ENCODE data around the gene PIGK.
"Not testable (repeated sequence)": the region's sequence is repeated elsewhere in the genome, so short reads cannot be mapped to it uniquely, and the experiment has no call there.

PIGK gene
- total RNA-seq, result 26.3 to 37.7 (median 32.6) reads per million in 4 experiments

DNA sequence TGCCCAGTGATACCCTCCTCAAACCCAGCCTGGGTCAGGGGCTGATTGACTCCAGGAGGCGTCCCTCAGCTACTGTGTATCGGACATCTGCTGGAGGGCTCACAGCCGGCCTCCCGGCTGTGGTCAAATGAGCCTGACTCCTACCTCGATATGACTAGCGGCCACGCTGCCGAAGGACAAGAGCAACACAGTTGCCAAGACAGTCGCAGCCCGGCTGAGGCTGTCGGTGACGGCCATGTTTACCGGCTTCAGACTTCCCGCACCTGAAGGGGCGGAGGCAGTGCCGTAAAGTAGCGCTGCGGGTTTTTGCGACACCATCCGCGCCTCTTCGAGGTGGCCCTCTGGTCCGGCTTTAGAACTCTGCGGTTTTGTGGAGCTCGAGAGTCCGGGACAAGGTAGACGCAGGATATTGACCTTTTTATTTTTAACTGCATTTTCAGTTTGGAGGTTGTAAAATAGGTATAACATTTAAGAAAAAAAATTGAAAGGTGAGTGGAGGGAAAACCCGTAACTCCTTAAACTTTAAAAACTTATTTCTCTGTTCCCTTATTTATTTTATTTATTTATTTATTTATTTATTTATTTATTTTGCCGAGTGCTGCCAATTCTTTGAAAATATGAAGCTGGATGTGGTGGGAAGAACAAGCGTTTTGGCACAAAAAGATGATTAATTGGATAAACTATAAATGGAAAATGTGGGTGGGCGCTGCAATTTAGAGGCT is at the start of gene PIGK:
Gene PIGK (minus strand): TSS at position 265 of the 722 bp plus-strand sequence. CDS start 28 bp downstream, at position 237.
- peak; percentile 75 for DNase-seq

DNA sequence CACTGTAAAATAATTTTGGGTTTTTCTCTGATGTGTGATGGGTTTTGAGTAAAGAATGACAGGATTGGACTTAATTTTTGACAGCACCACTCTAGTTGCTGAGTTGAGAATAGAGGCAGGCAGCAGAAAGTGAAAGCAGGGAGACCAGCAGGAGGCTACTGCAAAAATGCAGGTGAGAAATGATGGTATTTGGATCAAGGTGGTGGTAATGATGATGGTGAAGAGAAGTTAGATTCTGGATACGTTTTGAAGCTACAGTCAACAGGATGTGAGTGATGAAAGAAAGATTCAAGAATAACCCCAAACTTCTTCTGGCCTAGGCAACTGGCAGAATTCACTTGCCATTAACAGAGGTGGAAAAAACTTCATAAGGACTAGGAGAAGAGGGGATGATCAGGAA is 47.8 kb upstream of the PIGK start:
- no peak for DNase-seq

DNA sequence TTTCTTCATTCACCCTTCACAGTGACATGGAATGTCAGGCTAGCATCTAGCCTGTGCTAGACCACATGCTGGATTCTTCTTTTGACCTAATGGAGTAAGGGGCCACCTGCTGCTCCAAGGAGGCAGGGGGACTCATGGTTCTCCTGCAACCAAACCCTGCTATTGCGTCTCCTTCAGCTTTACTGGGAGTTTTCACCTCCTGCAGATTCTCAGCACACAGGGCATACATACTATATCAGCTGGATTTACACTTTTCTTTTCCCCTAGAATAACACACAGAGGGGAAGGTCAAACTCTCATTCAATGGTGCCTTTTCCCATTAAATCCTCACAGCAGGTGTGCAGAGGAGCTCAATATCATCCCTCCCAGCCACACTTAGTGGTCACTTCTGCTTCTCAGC is 46.0 kb upstream of the PIGK start:
- no peak for DNase-seq

DNA sequence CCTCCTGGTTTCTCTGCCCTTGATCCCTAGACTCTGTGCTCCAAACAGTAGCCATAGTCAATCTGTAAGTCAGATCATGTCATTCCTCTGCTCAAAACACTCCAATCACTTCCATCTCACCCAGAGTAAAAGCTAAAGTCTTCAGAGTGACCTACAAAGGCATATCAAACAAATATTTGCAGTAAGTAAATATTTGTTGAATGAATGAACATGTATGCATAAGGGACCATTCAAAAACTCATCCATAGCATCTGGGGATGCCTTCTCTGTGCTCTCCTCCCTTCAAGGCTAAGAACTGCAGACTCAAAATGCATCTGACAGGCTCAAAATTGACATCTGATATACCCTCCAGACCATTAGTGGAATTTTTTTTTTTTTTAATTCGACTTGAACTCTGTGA is 44.5 kb upstream of the PIGK start:
- no peak for DNase-seq

DNA sequence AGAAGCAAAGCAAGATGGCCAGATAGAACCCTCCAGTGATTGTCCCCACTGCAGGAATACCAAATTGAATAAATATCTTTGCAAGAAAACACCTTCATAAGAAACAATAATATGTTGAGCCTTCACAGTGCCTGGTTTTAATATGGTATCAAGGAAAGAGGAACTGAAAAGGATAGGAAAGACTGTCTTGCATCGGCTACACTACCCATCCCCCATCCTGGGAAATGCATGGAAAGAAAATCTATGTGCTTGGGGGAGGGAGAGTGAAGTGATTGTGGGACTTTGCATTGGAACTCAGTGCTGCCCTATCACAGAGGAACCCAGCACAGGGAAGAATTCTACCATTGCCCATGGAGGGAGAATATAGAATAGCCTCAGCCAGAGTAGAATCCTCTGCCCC is 34.0 kb upstream of the PIGK start:
- DNase-seq, result no peak

DNA sequence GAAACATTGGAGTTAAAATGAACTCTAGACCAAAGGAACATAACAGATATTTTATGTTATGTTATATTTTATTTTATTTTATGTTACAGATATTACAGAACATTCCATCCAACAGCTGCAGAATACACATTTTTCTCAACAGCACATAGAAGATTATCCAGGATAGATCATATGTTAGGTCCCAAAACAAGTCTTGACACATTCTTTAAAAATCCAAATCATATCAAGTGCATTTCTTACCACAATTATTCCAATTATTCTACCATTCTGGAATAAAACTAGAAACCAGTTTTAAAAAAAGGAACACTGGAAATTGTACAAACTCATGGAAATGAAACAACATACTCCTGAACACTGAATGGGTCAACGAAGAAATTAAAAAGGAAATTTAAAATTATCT is 30.9 kb upstream of the PIGK start:
- DNase-seq, result no peak

DNA sequence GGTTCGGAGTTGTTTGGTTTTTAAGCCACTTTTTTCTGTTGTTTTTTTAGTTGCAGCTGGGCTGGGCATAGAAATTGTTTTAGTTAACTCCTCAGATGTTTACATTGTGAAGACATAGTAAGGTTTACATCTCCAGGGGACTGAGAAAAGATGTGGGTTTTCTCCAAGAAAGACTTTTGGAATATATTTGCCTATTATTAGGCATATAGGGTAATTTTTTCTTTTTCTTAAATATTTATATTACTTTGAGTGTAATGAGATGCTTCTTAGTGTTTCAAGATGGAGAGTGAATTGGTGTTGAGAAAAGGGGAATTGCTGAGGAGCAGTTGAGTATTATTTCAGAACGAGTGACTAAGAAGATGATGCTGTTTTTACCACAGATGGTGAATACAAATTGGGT is 26.6 kb upstream of the PIGK start:
- DNase-seq, result no peak

DNA sequence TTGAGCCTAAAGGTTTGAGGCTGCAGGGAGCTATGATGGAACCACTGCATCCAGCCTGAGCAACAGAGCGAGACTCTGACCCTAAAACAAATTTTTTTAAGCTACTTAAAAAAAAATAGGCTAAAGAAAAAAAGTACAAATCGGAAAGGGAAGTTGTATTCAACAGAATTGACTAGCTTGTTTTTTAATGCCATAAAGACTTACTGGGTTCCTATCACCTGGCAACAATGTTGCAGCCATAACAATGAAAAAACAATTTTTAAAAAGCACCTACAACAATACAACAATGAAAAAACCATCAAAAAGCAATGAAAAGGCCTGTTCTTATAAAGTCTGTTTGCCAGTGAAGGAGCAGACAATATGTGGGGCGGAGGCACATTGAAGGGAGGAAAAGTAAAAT is 20.1 kb upstream of the PIGK start:
- no peak for DNase-seq

DNA sequence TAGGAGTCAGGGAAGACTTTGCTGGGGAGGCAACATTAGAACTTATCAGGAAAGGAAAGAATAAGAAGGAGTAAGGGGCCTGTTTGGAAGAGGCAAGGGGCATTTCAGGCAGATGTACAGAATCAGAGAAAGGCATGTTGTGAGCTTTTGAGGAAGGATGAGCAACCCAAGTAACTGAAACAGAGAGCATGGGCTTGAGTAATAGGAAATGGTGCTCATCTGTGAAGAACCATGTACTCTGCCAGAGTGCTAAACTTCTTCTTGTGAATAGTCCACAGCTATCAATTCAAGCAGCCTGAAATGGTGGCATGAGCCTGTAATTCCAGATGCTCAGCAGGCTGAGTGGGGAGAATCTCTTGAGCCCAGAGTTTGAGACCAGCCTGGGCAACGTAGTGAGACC is 19.2 kb upstream of the PIGK start:
- no peak for DNase-seq

DNA sequence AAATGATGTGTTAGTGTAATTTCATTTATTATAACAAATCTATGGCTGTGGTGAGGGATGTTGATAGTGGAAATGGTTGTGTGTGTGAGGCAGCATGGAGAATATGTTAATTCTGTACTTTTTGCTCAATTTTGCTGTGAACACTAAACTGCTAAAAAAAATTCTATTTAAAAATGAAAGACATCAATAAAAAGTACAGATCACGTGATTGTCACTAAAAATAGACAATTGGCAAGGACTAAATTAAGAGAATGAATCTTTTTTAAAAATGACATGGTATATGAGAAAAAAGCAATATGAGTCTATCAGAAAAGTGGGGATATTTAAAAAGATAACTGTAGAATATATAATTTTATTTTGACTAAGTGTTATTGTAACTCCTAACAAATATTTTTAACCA is 15.7 kb upstream of the PIGK start:
- DNase-seq, result no peak

DNA sequence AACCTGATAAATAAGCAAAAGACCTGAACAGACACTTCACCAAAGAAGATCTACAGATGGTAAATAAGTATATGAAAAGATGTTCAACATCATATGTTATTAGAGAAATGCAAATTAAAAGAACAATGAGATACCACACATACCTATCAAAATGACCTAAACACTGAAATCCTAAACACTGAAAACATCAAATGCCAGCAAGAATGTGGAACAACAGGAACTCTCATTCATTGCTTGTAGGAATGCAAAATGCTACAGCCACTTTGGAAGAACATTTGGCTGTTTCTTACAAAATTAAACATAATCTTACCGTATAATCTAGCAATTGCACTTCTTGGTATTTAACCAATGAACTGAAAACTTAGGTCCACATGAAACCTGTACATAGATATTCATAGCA is 14.9 kb upstream of the PIGK start:
- no peak for DNase-seq

DNA sequence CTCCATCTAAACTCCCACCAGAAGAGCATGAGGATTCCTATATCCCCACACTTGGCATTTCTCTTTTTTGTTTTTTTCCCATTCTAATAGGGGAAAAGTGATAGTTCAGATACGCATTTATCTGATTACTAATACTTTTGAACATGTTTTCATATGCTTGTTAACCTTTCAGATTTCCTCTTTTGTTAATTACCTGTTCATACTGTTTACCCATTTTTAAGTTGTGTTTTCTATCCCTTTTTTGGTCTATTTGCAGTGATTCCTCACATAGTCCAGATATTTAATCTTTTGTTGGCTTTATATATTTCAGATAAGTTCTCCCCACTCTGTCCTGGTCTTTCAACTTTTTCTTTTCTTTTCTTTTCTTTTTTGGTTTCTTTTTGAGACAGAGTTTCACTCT is 13.6 kb upstream of the PIGK start:
- no peak for DNase-seq

DNA sequence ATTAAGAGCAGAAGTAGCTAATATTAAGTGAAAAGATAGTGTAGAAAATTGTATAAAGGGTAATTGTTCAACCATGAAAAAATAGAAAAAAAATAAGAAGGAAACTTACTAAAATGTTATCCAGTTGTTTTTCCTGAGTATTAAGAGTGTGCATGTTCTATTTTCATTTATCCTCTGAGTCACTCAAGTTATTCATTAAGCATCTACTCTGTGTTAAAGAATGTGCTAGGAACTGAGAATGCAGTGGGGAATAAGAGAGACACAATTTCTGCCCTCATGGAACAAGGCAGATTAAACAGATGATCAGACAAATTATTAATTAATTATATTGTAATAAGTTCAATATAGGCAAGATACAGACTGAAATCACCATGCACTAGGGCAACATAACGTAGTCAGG is 10.8 kb upstream of the PIGK start:
- no peak for DNase-seq

DNA sequence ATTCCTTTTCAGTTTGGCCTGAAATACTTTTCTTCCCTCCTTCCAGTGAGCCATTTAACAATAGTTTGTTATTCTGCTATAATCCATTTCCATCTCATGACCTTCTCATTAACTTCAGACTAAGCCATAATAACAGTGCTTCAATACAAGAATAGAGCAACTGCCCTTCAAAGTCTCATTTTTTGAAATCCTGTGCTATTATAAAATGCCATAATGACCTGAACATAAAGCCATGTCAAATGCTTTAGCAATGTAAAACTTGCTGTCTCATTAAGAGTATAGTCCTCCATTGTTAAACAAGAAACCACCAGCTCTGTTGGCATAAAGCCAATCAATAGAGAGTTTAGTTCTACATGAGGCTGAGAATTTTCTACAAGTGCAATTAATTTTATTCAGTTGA is 9.6 kb upstream of the PIGK start:
- no peak for DNase-seq

DNA sequence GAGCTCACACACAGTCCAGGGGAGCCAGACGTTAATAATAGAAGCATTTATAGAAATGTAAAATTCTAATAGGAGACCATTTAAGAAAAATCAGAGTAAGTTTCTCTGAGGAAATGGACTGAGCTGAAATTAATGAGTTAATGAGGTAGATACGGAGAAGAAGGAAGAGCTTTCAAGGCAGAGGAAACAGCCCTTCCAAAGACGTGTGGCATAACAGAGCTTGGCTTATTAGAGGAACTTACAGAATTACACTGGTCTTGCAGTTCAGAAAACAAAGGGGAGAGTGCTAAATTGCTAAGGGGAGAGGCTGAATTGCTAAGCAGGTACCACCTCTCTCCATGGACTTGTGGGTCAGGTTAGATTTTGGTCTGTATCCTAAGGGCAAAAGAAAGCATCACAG is 8.2 kb upstream of the PIGK start:
- no peak for DNase-seq

DNA sequence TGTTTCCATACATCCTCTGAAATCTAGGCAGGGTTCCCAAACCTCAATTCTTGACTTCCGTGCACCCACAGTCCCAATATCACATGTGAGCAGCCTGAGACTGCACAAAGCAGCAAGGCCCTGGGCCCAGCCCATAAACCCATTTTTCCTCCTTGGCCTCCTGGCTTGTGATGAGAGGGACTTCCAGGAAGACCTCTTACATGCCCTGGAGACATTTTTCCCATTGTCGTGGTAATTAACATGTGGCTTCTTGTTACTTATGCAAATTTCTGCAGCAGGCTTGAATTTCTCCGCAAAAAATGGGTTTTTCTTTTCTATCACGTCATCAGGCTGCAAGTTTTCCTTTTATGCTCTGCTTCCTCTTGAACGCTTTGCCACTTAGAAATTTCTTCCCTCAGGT is 3.3 kb upstream of the PIGK start:
- no peak for DNase-seq

DNA sequence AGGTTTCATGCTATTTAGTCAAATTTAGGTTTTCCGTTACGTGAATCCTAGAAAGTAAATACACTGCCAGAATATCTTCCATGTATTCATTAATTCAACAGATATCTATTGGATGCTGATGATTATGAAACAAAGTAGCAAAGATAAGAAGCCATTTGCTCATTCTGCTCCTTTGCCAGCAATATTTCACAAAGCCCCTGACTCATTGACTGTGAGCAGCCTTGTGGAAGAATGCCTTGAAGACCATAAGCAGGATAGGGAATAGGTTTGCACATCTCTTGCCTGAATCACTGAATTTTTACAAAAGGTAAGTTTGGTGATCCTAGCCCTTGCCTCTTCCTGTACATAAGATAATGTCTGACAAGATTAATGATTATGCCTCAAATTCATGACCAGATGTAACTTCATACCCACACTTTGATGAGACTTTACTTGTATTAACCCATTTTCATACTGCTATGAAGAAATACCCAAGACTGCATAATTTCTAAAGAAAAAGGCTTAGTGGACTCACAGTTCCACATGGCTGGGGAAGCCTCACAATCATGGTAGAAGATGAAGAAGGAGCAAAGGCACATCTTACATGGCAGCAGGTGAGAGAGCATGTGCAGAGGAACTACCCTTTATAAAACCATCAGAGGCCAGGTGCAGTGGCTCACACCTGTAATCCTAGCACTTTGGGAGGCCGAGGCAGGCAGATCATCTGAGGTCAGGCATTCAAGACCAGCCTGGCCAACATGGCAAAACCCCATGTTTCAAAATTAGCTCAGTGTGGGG is 1.6 kb upstream of the PIGK start:
- DNase-seq, result no peak

DNA sequence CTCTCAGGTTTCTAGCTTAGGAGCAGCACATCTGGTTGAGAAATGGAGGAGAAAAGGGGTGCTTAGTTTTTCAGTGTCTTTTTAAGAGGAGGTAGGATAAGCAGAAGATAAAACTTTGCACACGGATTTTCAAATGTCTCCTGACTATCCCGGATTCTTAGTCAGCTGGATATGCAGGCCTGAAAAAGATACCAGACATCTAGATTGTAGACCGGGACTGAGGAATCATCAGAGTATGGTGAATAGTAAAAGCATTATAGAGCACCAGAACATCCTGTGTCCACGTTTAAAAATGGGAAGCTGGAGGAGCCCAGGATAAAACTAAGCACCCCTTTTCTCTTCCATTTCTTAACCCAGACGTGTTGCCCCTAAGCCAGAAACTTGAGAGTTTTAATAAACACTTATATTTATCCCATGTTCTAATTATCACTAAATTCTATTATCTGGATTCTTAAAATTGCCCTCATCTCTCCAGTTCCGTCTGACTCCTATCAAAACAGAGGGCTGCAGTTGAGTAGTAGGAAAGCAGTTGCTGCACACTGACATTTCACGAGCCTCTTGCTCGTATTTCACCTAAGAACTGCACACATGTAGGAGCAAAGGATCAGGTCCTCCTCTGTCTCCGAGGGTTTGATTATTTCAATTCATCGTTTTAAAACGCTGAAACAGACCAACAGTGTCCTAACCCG is 609 bp downstream of the PIGK start:
- no peak for DNase-seq

DNA sequence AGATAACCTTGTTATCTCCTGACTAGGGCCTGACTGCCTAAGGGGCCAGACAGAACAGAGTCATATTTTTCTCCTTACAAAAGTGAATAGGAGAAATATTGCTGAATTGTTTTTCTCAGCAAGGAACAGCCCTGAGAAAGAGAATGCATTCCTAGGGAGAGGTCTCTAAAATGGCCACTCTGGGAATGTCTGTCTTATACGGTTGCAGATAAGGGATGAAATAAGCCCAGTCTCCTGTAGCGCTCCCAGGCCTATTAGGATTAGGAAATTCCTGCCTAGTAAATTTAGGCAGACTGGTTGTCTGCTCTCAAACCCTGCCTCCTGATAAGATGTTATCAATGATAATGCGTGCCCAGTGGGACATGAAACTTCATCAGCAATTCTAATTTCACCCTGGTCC is 15.2 kb downstream of the PIGK start:
- not testable (repeated sequence) for DNase-seq

DNA sequence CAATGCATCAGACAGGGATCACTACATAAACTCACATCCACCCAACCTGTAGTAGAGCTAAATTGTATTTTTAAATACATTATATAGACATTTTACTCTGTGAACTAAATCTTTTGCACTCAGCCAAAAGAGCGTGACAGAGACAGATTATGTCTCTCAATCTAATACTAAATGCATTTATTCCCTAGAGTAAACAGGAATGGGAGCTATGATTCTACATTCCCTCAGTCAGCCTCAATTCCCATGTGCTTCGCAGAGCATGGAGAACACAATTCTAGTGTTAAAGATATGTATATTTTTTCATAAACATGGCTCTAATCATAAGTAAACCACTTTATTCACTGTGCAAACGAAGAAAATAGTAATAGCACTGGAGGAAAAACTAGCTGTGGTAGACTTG is 16.5 kb downstream of the PIGK start:
- no peak for DNase-seq

DNA sequence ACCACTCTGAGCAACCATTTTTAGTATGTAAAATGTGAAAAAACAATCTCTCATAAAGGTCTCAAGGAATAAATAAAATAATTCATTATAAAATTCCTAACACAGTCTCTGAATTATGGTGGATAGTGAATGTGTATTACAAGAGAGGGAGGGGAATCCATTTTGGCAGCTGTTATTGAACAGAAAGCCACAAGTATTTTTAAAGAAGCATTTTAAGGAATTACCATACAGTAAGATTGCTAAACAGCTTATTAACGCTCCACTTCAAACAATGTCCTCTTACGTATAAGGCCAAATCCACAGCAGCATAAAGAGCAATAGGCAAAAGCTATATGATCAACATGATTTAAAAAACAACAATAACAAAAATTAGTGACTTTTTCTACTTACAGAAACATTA is 18.4 kb downstream of the PIGK start:
- DNase-seq, result no peak

DNA sequence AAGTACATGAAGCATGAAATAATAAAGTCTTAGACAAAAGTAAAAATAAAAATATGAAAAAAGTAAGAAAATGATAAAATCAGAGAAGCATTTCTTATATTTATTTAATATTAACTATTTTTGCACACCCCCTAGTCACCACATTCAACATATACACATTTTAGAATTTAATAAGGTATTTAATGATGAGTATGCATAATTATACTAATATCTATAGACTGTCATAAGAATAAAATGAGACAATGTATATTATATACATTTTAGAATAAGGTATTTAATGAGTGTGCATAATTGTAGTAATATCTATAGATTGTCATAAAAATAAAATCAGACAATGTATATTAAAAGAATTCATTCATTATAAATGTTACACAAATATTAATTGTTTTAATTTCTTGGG is 18.9 kb downstream of the PIGK start:
- DNase-seq, result no peak

DNA sequence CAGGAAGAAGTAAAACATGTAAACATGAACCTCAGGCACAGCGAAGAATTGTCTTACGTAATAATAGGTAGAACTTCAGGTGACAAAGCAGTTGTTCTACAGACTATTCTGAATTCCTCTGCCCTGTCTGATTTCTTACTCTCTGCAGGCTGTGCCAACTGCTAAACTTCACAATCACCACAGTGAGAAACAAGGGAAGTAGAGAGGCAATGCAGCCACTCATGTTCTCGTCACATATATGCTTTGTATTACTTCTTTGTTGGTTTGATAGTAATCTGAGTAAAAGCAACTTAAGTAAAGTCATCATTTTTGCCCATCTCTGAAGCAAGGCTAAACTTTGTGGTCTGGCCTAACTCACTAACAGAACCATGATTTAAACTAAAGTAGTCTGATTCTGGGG is 21.9 kb downstream of the PIGK start:
- DNase-seq, result no peak

DNA sequence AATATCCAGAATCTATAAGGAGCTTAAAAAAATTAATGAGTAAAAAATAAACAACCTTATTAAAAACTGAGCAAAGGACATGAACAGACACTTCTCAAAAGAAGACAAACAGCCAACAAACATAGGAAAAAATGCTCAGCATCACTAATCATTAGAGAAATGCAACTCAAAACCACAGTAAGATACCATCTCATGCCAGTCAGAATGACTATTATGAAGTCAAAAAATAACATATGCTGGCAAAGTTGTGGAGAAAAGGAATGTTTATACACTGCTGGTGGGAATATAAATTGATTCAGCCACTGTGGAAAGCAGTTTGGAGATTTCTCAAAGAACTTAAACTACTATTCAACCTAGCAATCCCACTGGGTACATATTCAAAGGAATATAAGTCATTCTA is 25.3 kb downstream of the PIGK start:
- no peak for DNase-seq
